ENCODE data around the gene PKD2L2. TPM values are rescaled to one million over a fixed set of nuclear protein-coding genes. Genes with fewer than 3 reads are reported as not detected.

PKD2L2 gene
- total and polyA plus RNA-seq, 9 of the 15 experiments (the other 6 are each of a cell fraction or from before 2014, with no cell fraction given): 0.08 to 0.25 (median 0.11) TPM; not detected in 5

DNA sequence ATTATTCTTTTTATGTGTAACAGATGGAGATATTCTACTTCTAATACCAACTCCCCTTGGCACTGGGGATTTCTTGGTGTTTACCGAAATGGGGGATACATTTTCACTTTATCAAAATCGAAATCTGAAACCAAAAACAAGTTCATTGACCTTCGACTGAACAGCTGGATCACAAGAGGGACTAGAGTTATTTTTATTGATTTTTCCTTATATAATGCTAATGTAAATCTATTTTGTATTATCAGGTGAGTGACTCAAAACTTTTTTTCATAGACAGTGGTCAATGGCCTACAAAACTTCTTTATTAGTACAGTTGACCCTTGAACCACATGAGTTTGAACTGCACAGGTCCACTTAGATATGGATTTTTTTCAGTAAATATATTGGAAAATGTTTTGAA, 10.2 kb downstream of the PKD2L2 start:
- ChIA-PET POLR2A (no interaction called here), CTCF (ENCODE audit: low intra/inter-chr PET ratio) (no interaction called here)
- 32% methylated on average over 3 of the region's 3 CpGs for WGBS (ENCODE audit: insufficient coverage, low coverage, missing lambda C conversion rate)
- Histone ChIP-seq H3K27me3 (ENCODE audit: control insufficient read depth in 2 of 2, insufficient read depth in 2 of 2, low read length in 2 of 2) (no peaks in the 10 kb centered on the region), H3K27ac (ENCODE audit: extremely low read depth, low read depth, low read length) (no peak overlapping the region), H3K9ac (ENCODE audit: insufficient read depth in 1 of 2, low read depth in 2 of 2, low read length in 2 of 2) (no peak overlapping the region), H3K9me3 (replicated peaks; ENCODE audit: control insufficient read depth, insufficient read depth, low read depth, low read length) (no peaks in the 10 kb centered on the region), H3K79me2 (ENCODE audit: control insufficient read depth, insufficient read depth, low read length) (no peaks in the 10 kb centered on the region), H4K20me1 (replicated peaks; ENCODE audit: control insufficient read depth, insufficient read depth, low read length) (no peaks in the 10 kb centered on the region), H3K36me3 (ENCODE audit: control insufficient read depth, insufficient read depth, low read length) (no peaks in the 10 kb centered on the region), H3K4me3 (no peak overlapping the region), H3K4me1 (replicated peaks in 1 of 2; ENCODE audit: control insufficient read depth in 2 of 2, insufficient read depth in 2 of 2, low read length in 2 of 2) (peaks cover 0 to 12% of the 10 kb centered on the region in 2 experiments; a peak in 2 of 5 replicates), H2AFZ (ENCODE audit: low read depth, low read length) (no peak overlapping the region), H3K9me1 (ENCODE audit: control insufficient read depth, insufficient read depth, low read length) (no peaks in the 10 kb centered on the region), H3K4me2 (ENCODE audit: insufficient read depth, low read length) (no peak overlapping the region)
- ATAC-seq (no peak), FAIRE-seq (no peak), DNase-seq (ENCODE audit: extremely low read depth in 1 of 4, low spot score in 3 of 4) (no peak)
- intact Hi-C loops (cut with micrococcal nuclease) (no loop called here), in situ Hi-C loops (cut with MboI) (no loop called here)
- no TSS peak for BruUV-seq (replicated peaks)
- TF ChIP-seq ZNF551 (CRISPR knock-in tag; IDR thresholded peaks at IDR 0.05): no peak
- no peak for TF ChIP-seq ZKSCAN8 (CRISPR knock-in tag; IDR thresholded peaks at IDR 0.05)
- TF ChIP-seq, protein P1, sequence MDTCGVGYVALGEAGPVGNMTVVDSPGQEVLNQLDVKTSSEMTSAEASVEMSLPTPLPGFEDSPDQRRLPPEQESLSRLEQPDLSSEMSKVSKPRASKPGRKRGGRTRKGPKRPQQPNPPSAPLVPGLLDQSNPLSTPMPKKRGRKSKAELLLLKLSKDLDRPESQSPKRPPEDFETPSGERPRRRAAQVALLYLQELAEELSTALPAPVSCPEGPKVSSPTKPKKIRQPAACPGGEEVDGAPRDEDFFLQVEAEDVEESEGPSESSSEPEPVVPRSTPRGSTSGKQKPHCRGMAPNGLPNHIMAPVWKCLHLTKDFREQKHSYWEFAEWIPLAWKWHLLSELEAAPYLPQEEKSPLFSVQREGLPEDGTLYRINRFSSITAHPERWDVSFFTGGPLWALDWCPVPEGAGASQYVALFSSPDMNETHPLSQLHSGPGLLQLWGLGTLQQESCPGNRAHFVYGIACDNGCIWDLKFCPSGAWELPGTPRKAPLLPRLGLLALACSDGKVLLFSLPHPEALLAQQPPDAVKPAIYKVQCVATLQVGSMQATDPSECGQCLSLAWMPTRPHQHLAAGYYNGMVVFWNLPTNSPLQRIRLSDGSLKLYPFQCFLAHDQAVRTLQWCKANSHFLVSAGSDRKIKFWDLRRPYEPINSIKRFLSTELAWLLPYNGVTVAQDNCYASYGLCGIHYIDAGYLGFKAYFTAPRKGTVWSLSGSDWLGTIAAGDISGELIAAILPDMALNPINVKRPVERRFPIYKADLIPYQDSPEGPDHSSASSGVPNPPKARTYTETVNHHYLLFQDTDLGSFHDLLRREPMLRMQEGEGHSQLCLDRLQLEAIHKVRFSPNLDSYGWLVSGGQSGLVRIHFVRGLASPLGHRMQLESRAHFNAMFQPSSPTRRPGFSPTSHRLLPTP (IDR thresholded peaks at IDR 0.05; ENCODE audit: borderline replicate concordance, extremely low read depth, insufficient read length): no peak
- no peak for TF ChIP-seq JUND (IDR thresholded peaks at IDR 0.05; ENCODE audit: borderline replicate concordance, low read depth, low read length)
- TF ChIP-seq JUND (tag; IDR thresholded peaks at IDR 0.05; ENCODE audit: borderline replicate concordance, low read depth, low read length): no peak
- no peak for TF ChIP-seq ZNF24 (IDR thresholded peaks at IDR 0.05)
- TF ChIP-seq MTF1 (CRISPR knock-in tag; IDR thresholded peaks at IDR 0.05; ENCODE audit: borderline replicate concordance): no peak
- no peak for TF ChIP-seq ZNF253 (CRISPR knock-in tag; conservative IDR thresholded peaks at IDR 0.05)
- TF ChIP-seq PHTF2 (CRISPR knock-in tag; IDR thresholded peaks at IDR 0.05): no peak
- TF ChIP-seq RAD51 (IDR thresholded peaks at IDR 0.05; ENCODE audit: borderline replicate concordance, low read depth): no peak
- TF ChIP-seq, protein P2, sequence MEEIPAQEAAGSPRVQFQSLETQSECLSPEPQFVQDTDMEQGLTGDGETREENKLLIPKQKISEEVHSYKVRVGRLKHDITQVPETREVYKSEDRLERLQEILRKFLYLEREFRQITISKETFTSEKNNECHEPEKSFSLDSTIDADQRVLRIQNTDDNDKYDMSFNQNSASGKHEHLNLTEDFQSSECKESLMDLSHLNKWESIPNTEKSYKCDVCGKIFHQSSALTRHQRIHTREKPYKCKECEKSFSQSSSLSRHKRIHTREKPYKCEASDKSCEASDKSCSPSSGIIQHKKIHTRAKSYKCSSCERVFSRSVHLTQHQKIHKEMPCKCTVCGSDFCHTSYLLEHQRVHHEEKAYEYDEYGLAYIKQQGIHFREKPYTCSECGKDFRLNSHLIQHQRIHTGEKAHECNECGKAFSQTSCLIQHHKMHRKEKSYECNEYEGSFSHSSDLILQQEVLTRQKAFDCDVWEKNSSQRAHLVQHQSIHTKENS (CRISPR knock-in tag; IDR thresholded peaks at IDR 0.05): no peak
- TF ChIP-seq ZNF140 (CRISPR knock-in tag; IDR thresholded peaks at IDR 0.05): no peak
- no peak for TF ChIP-seq HNRNPH1 (optimal IDR thresholded peaks at IDR 0.05; ENCODE audit: low read depth, low read length)
- TF ChIP-seq, protein P3, sequence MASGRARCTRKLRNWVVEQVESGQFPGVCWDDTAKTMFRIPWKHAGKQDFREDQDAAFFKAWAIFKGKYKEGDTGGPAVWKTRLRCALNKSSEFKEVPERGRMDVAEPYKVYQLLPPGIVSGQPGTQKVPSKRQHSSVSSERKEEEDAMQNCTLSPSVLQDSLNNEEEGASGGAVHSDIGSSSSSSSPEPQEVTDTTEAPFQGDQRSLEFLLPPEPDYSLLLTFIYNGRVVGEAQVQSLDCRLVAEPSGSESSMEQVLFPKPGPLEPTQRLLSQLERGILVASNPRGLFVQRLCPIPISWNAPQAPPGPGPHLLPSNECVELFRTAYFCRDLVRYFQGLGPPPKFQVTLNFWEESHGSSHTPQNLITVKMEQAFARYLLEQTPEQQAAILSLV (tag; IDR thresholded peaks at IDR 0.05): no peak
- TF ChIP-seq YBX1 (IDR thresholded peaks at IDR 0.05): no peak
